Body of pancreas (tissue), 4 donors: Measurements from ENCODE around the gene NECTIN4. TPM values are rescaled to one million over a fixed set of nuclear protein-coding genes. Genes with fewer than 3 reads are reported as not detected.

ENCODE experiments used
- ATAC-seq: fragments of 150-250 bp; one replicate; pipeline ENCODE4 v1.9.1; 2016
- DNase-seq, 4 donors: peaks; one replicate each; pipeline ENCODE4 v3.0.0-alpha.2; 2019
- H3K27ac ChIP-seq, 4 donors: fragments of 200-600 bp; sonication (generic); 1 replicate in 3 of 4; 2 replicates in 1 of 4; pipeline versions ENCODE4 v1.5.1 to v1.6.1; 2016 to 2019; ENCODE audit warnings: mild to moderate bottlenecking in 1 of 4, mixed read lengths in 1 of 4, moderate library complexity in 1 of 4
- H3K27me3 ChIP-seq, 2 donors: fragments of 200-600 bp; sonication (generic); one replicate each; pipeline ENCODE4 v1.6.0; 2016; ENCODE audit warnings: mild to moderate bottlenecking in 1 of 2
- H3K36me3 ChIP-seq, 2 donors: fragments of 200-600 bp; sonication (generic); replicated peaks in 1 of 2; 2 replicates each; pipeline ENCODE4 v1.5.1; 2016; ENCODE audit warnings: low read depth in 2 of 2; ENCODE audit not compliant: insufficient read depth in 1 of 2
- H3K4me1 ChIP-seq: fragments of 200-600 bp; sonication (generic); one replicate; pipeline ENCODE4 v1.6.0; 2016
- H3K4me3 ChIP-seq, 2 donors: fragments of 200-600 bp; sonication (generic); 1 replicate in 1 of 2; 2 replicates in 1 of 2; pipeline ENCODE4 v1.5.1; 2016 to 2019
- H3K9me3 ChIP-seq, 3 donors: fragments of 200-600 bp; sonication (generic); 1 replicate in 2 of 3; 2 replicates in 1 of 3; pipeline ENCODE4 v1.5.1; 2016
- POLR2A ChIP-seq, 3 donors: fragments of 450-650 bp; IDR thresholded peaks; one replicate each; pipeline ENCODE4 v1.6.1; 2016; ENCODE audit warnings: antibody characterized with exemption in 3 of 3, mild to moderate bottlenecking in 2 of 3
- WGBS, 2 donors: methylation state at CpG; one replicate each; pipeline ENCODE4 v1.1.5; 2017; 5-methylcytosine and 5-hydroxymethylcytosine counted together
- intact Hi-C: fragments of 100-400 bp; cut with DNase I; formaldehyde crosslinking; loops from one replicate; pipeline ENCODE4 v1.15.1; 2023
- total RNA-seq, 2 donors: library from RNA; depleted of rRNA; stranded (reverse); fragments of >200 nt; gene quantifications; one replicate each; pipeline ENCODE4 v1.1.0, GENCODE V29; 2016
- TF ChIP-seq, protein P1 (sequence below), 7 experiments: fragments of 450-650 bp in 4 of 7; fragments of 200-600 bp in 3 of 7; sonication (generic) in 3 of 7; IDR thresholded peaks; one replicate each; pipeline ENCODE4 v1.5.1; 2016 to 2019; ENCODE audit warnings: antibody characterized with exemption in 7 of 7

NECTIN4 gene
- total RNA-seq, 2 donors from 2014 or later, result 3.0 to 4.2 TPM

DNA sequence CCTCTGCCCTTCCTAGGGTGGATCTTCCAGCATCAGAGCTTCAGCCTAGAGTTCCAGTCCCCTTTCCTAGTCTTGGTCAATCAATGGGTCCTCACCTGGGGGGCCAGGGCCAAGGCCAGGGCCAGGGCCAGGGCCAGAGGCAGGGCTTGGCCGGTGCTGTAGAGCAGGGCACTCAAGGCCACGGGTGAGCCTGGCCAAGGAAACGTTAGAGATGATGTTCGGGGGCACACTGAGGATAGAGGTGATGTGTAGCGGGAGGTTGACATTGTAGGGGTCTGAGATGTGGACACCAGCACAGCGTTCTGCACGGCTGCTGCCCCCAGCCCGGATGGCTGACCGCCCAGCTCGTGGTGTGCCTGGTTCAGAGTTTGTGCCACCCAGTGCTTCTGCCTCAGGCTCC, 38.1 kb downstream of the NECTIN4 start:
- DNase-seq (no peak), ATAC-seq (no peak)
- no peaks in the 10 kb centered on the region for H3K9me3 ChIP-seq
- no peak overlapping the region for H3K4me3 ChIP-seq
- no peaks in the 10 kb centered on the region for H3K27me3 ChIP-seq
- 82 to 85% methylated on average over 10 of the region's 10 CpGs for WGBS, 2 donors
- H3K36me3 ChIP-seq, result no peaks in the 10 kb centered on the region
- peaks cover 9% of the 10 kb centered on the region for H3K4me1 ChIP-seq
- TF ChIP-seq POLR2A (IDR thresholded peaks at IDR 0.05), result no peak
- TF ChIP-seq, protein P1, sequence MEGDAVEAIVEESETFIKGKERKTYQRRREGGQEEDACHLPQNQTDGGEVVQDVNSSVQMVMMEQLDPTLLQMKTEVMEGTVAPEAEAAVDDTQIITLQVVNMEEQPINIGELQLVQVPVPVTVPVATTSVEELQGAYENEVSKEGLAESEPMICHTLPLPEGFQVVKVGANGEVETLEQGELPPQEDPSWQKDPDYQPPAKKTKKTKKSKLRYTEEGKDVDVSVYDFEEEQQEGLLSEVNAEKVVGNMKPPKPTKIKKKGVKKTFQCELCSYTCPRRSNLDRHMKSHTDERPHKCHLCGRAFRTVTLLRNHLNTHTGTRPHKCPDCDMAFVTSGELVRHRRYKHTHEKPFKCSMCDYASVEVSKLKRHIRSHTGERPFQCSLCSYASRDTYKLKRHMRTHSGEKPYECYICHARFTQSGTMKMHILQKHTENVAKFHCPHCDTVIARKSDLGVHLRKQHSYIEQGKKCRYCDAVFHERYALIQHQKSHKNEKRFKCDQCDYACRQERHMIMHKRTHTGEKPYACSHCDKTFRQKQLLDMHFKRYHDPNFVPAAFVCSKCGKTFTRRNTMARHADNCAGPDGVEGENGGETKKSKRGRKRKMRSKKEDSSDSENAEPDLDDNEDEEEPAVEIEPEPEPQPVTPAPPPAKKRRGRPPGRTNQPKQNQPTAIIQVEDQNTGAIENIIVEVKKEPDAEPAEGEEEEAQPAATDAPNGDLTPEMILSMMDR (IDR thresholded peaks at IDR 0.05), result no peak
- no peak overlapping the region for H3K27ac ChIP-seq
- intact Hi-C loops, result no loop called here

DNA sequence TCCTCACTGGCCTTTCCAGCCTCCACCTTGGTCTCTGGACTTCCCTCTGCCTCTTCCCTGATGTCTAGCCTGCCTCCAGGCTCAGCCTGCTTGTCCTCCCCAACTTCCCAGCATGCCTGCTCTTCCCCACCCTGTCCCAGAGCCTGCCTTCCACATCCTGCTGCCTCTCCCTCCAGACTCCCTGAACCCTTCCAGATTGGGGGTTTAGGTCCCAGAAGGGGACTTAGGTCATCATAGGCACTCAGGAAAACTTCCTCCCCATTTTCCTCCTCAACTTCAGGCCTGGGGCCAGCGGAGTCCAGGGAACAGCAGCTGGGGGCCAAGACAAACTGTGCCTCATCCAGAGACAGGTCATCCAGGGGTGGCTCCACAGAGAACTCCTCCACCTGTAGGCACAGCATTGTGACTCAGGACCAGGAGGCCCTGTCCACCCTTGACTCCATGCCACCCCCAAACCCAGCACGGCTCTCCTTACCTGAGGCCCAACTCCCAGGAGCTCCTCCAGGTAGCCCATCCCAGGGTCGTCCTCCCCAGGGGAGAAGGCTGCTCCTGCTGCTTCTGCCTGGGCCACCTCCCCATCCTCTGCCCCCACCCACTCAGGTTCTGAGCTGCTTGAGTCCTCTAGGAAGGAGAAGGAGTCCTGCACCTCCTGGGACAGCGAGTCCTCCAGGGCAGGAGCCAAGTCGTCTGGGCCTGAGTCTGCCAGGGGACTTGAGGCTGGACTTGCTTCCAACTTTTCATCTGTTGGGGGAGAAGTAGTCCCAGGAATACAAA, 40.2 kb downstream of the NECTIN4 start:
- Histone ChIP-seq H3K27ac (no peak overlapping the region), H3K4me1 (peaks cover 13% of the 10 kb centered on the region), H3K36me3 (no peaks in the 10 kb centered on the region), H3K27me3 (no peaks in the 10 kb centered on the region), H3K9me3 (no peaks in the 10 kb centered on the region), H3K4me3 (no peak overlapping the region)
- ATAC-seq, result no peak
- WGBS, 2 donors, result 93 to 100% methylated on average over 5 of the region's 5 CpGs
- no peak for DNase-seq
- TF ChIP-seq POLR2A (IDR thresholded peaks at IDR 0.05), result no peak
- TF ChIP-seq, protein P1 (IDR thresholded peaks at IDR 0.05), result no peak
- intact Hi-C loops, result no loop called here

DNA sequence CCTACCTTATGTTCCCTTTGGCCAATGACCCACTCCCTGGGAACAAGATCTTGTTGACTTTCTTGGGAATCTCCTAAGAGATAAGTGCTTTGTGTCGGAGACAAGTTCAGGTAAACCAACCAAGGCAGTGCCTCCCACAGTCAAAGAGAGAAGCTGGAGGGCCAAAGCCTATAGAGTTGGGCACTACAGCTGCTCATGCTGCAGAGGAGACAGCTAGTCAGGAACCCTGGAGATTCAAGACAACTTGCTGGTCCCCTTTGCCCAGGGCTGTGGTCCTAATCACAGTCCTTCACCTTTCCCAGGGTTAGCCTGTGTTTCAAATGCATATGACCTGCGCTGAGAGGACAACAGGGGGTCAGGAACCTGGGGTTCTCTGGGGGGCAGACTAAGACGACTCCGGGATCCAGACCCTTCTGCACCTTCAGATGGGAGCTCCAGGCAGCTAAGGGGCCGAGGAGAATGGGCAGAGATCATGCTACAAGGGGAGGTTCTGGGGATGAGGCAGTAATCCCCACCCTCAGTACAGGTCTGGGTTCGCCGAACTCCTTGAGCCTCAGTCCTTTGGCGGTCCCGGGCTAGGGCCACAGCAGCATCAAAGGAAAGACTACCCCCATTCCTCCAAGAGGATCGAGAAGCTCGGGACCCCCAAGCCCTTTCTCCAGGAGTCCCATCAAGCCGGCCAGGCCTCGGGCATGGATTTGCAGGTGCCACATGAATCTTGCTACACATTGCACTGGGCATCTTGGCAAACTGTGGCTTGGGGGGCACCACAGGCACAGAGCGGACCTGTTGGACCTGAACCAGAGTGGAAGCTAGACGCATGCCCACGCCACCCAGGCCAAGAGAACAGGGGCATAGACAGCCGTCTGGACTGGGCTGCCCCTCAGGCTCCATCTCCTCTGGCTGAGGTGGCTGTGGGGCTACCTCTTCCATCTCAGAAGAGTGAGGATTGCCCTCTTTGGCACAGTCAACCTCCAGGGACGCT, 41.6 kb downstream of the NECTIN4 start:
- 94 to 95% methylated on average over 10 to 18 of the region's 18 CpGs for WGBS, 2 donors
- intact Hi-C loops, result no loop called here
- Histone ChIP-seq H3K4me1 (peaks cover 19% of the 10 kb centered on the region), H3K27me3 (no peaks in the 10 kb centered on the region), H3K9me3 (no peaks in the 10 kb centered on the region), H3K36me3 (no peaks in the 10 kb centered on the region), H3K27ac (peak overlapping the region in 1 of 4 donors; percentile 44), H3K4me3 (no peak overlapping the region)
- no peak for TF ChIP-seq POLR2A (IDR thresholded peaks at IDR 0.05)
- TF ChIP-seq, protein P1 (IDR thresholded peaks at IDR 0.05), result no peak
- DNase-seq (no peak), ATAC-seq (no peak)

DNA sequence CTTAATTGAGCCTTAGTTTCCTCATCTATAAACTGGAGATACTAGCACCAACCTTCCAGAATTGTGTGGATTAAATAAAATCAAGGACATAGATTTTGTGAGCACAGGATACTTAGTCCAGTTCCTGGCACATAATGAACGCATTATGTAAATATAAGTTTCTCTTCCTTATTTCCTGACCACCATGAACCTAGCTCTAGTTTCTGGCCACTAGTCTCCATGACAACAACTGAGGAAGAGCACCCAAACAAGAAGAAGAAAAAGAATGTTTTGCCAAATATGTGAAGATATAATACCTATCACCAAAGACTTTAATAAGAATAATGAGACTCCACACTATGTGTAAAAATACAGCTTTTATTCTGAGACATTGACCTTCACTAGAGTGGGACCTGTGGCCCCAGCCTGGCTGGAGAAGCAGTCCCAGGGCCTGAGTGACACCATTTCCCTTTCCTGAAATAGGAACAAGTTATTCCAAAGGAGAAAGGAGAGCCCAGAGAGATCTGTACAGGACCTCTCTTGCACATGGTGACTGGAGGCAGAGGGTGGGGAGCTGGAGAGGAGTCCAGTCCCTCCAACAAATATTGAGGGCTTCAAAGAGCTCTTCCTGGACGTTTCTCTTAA, 42.6 kb downstream of the NECTIN4 start:
- 26 to 27% methylated on average over 2 of the region's 2 CpGs for WGBS, 2 donors
- Histone ChIP-seq H3K36me3 (peaks cover 0 to 3% of the 10 kb centered on the region in 2 donors), H3K4me3 (no peak overlapping the region), H3K4me1 (peaks cover 19% of the 10 kb centered on the region), H3K9me3 (no peaks in the 10 kb centered on the region), H3K27ac (peak overlapping the region; percentile 70 to 95 (median 92)), H3K27me3 (no peaks in the 10 kb centered on the region)
- no peak for ATAC-seq
- intact Hi-C loops, result no loop called here
- no peak for DNase-seq
- no peak for TF ChIP-seq POLR2A (IDR thresholded peaks at IDR 0.05)
- TF ChIP-seq, protein P1 (IDR thresholded peaks at IDR 0.05), result no peak
